ENCODE results near the gene ARID3B.

ARID3B gene

DNA sequence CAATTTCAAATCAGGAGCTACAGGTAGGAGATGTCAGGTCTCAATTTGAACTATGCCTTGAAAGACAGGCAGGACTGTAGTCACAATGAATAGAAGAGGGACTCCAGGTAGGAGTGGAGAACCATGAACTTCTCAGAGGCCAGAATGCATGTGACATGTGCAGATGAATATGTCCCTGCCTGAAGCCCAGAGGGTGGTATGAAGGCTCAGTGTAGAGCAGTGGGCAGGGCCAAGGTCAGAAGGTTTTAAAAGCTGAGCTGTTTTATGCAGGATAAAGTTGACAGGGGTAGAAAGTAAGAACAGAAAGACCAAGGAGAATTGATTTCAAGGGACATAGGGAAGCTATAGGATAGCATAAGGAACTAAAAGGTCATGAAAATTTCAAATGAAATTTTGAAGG is 105.5 kb downstream of the ARID3B start:
- no peak for ATAC-seq

Data from activated CD4-positive, CD25-positive, alpha-beta regulatory T cell treated with anti-CD3 and anti-CD28 coated beads, Interleukin-2, amount 50 U/mL, for 24 hours (primary cell).